SU-DHL-6 (cell line): ENCODE data around the gene NEURL1B.

Experiments used
- CTCF ChIP-seq: fragments of 200-600 bp; sonication (generic); IDR thresholded peaks from one replicate; pipeline ENCODE4 v1.5.1; 2017; ENCODE audit warnings: antibody characterized with exemption, mild to moderate bottlenecking, low read length, moderate library complexity; ENCODE audit not compliant: insufficient read depth, poor library complexity, severe bottlenecking
- EZH2phosphoT487 ChIP-seq: fragments of 200-600 bp; sonication (generic), shearing (Covaris generic); conservative IDR thresholded peaks from 2 replicates; pipeline ENCODE4 v1.6.1; 2018; ENCODE audit warnings: mild to moderate bottlenecking, antibody characterized with exemption, low read length, moderate library complexity, mixed read lengths

DNA sequence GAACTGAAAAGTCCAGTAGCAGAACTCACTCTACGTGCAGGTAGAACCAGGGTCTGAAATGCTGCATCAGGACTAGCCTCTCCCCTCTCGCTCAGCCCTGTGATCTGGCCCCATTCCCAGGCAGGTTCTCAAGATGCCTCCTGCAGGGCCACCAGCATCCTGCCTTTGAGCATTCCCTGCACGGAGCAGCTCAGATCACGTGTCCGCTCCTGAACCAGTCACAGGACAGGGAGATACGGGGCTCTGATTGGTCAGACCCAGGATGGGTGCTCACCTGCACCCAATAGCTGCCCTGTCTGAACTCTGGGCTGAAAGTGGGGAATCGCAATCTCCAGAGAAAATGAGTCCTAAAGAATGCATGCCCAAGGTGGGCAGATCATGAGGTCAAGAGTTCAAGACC lies 50.8 kb downstream of the NEURL1B start:
- no peak for TF ChIP-seq CTCF
- TF ChIP-seq EZH2phosphoT487: no peak
